H9 (cell line): Measurements from ENCODE around the gene DES. TPM values are rescaled to one million over a fixed set of nuclear protein-coding genes. Genes with fewer than 3 reads are reported as not detected.

ENCODE experiments used
- DNase-seq: peaks from one replicate; pipeline ENCODE4 v3.0.0-alpha.2; 2017
- H2AFZ ChIP-seq: one replicate; pipeline ENCODE4 v1.6.1; 2013; ENCODE audit warnings: mild to moderate bottlenecking, low read length, control low read depth, moderate library complexity
- H2AK5ac ChIP-seq: 2 replicates; pipeline ENCODE4 v1.6.1; 2013; ENCODE audit warnings: low read length, control low read depth, mixed read lengths; ENCODE audit not compliant: insufficient read length
- H2BK120ac ChIP-seq: one replicate; pipeline ENCODE4 v1.6.1; 2013; ENCODE audit warnings: low read depth, mild to moderate bottlenecking, low read length, control low read depth, inconsistent platforms; ENCODE audit not compliant: poor library complexity, severe bottlenecking
- H2BK12ac ChIP-seq: 2 replicates; pipeline ENCODE4 v1.6.1; 2013; ENCODE audit warnings: low read length, control low read depth, mixed read lengths, low read depth; ENCODE audit not compliant: insufficient read length
- H2BK15ac ChIP-seq: 2 replicates; pipeline ENCODE4 v1.6.1; 2013; ENCODE audit warnings: low read depth, low read length, control low read depth
- H2BK20ac ChIP-seq: one replicate; pipeline ENCODE4 v1.6.1; 2013; ENCODE audit warnings: low read depth, mild to moderate bottlenecking, low read length, control low read depth, inconsistent platforms; ENCODE audit not compliant: poor library complexity, severe bottlenecking
- H2BK5ac ChIP-seq: 2 replicates; pipeline ENCODE4 v1.6.1; 2013; ENCODE audit warnings: low read length, control low read depth, mixed read lengths; ENCODE audit not compliant: insufficient read length
- H3K14ac ChIP-seq: 2 replicates; pipeline ENCODE4 v1.6.1; 2013; ENCODE audit warnings: low read length, control low read depth; ENCODE audit not compliant: insufficient read depth
- H3K18ac ChIP-seq: 2 replicates; pipeline ENCODE4 v1.6.1; 2013; ENCODE audit warnings: low read depth, mild to moderate bottlenecking, mixed read lengths, low read length, control low read depth; ENCODE audit not compliant: insufficient read length
- H3K23ac ChIP-seq: 2 replicates; pipeline ENCODE4 v1.6.1; 2013; ENCODE audit warnings: low read length, control low read depth, mixed read lengths, low read depth; ENCODE audit not compliant: insufficient read length
- H3K23me2 ChIP-seq: 2 replicates; pipeline ENCODE4 v1.6.1; 2013; ENCODE audit warnings: low read depth, mild to moderate bottlenecking, mixed read lengths, low read length, control low read depth; ENCODE audit not compliant: insufficient read length, poor library complexity, severe bottlenecking
- H3K27ac ChIP-seq: 2 replicates; pipeline ENCODE4 v1.5.1; 2013; ENCODE audit warnings: low read length, control low read depth, mixed read lengths, low read depth; ENCODE audit not compliant: insufficient read length
- H3K27me3 ChIP-seq: 2 replicates; pipeline ENCODE4 v1.6.1; 2013; ENCODE audit warnings: low read length, control low read depth, inconsistent platforms; ENCODE audit not compliant: insufficient read depth
- H3K4ac ChIP-seq: 2 replicates; pipeline ENCODE4 v1.6.1; 2013; ENCODE audit warnings: low read depth, mild to moderate bottlenecking, control low read depth, inconsistent platforms, low read length, moderate library complexity
- H3K4me1 ChIP-seq: 2 replicates; pipeline ENCODE4 v1.6.1; 2013; ENCODE audit warnings: low read length, control low read depth, inconsistent platforms; ENCODE audit not compliant: insufficient read depth
- H3K4me2 ChIP-seq: 2 replicates; pipeline ENCODE4 v1.6.1; 2013; ENCODE audit warnings: low read length, control low read depth, mixed read lengths; ENCODE audit not compliant: insufficient read length, insufficient read depth
- H3K56ac ChIP-seq: 2 replicates; pipeline ENCODE4 v1.6.1; 2013; ENCODE audit warnings: low read depth, mild to moderate bottlenecking, mixed read lengths, low read length, control low read depth; ENCODE audit not compliant: insufficient read length
- H3K79me1 ChIP-seq: 2 replicates; pipeline ENCODE4 v1.6.1; 2013; ENCODE audit warnings: low read depth, mild to moderate bottlenecking, moderate library complexity, low read length, control low read depth, inconsistent platforms; ENCODE audit not compliant: insufficient read depth, poor library complexity, severe bottlenecking
- H3K79me2 ChIP-seq: 2 replicates; pipeline ENCODE4 v1.6.1; 2013; ENCODE audit warnings: low read length, control low read depth, inconsistent platforms; ENCODE audit not compliant: insufficient read depth
- H3K9ac ChIP-seq: 2 replicates; pipeline ENCODE4 v1.6.1; 2013; ENCODE audit warnings: low read length, control low read depth, mixed read lengths; ENCODE audit not compliant: insufficient read length; ENCODE audit errors: extremely low read depth
- H3K9me3 ChIP-seq: one replicate; pipeline ENCODE4 v1.6.1; 2013; ENCODE audit warnings: low read depth, low read length, inconsistent platforms; ENCODE audit not compliant: control insufficient read depth
- H3T11ph ChIP-seq: one replicate; pipeline ENCODE4 v1.6.1; 2013; ENCODE audit warnings: mild to moderate bottlenecking, low read length, control low read depth, inconsistent platforms
- H4K20me1 ChIP-seq: one replicate; pipeline ENCODE4 v1.6.1; 2013; ENCODE audit not compliant: control insufficient read depth, insufficient read length, insufficient read depth
- H4K5ac ChIP-seq: 2 replicates; pipeline ENCODE4 v1.6.1; 2013; ENCODE audit warnings: low read depth, mild to moderate bottlenecking, mixed read lengths, low read length, control low read depth; ENCODE audit not compliant: insufficient read length
- H4K8ac ChIP-seq: replicated peaks from 2 replicates; pipeline ENCODE4 v1.6.1; 2013; ENCODE audit warnings: low read length, control low read depth, mixed read lengths, low read depth; ENCODE audit not compliant: insufficient read length
- H4K91ac ChIP-seq: 2 replicates; pipeline ENCODE4 v1.6.1; 2013; ENCODE audit warnings: low read depth, mild to moderate bottlenecking, moderate library complexity, mixed read lengths, low read length, control low read depth; ENCODE audit not compliant: insufficient read length
- H3K27ac Mint-ChIP-seq, 3 experiments: 2 replicates in 2 of 3; 3 replicates in 1 of 3; pipeline ENCODE4 v1.8.0; 2020 to 2021; ENCODE audit warnings: mixed read lengths in 3 of 3, mild to moderate bottlenecking in 1 of 3, moderate library complexity in 1 of 3
- H3K27me3 Mint-ChIP-seq: 2 replicates; pipeline ENCODE4 v1.8.0; 2021; ENCODE audit warnings: low read depth, mild to moderate bottlenecking, moderate library complexity, mixed read lengths
- H3K36me3 Mint-ChIP-seq, 3 experiments: 2 replicates in 2 of 3; 3 replicates in 1 of 3; pipeline ENCODE4 v1.8.0; 2020 to 2021; ENCODE audit warnings: low read depth in 3 of 3, mixed read lengths in 3 of 3; ENCODE audit not compliant: insufficient read depth in 1 of 3
- H3K4me1 Mint-ChIP-seq, 2 experiments: 2 replicates each; pipeline ENCODE4 v1.8.0; 2020; ENCODE audit warnings: mixed read lengths in 2 of 2
- H3K4me3 Mint-ChIP-seq, 2 experiments: 2 replicates in 1 of 2; 3 replicates in 1 of 2; pipeline ENCODE4 v1.8.0; 2020 to 2021; ENCODE audit warnings: mild to moderate bottlenecking in 2 of 2, mixed read lengths in 2 of 2, moderate library complexity in 1 of 2
- H3K9me3 Mint-ChIP-seq, 2 experiments: 2 replicates in 1 of 2; 3 replicates in 1 of 2; pipeline ENCODE4 v1.8.0; 2020; ENCODE audit warnings: mild to moderate bottlenecking in 2 of 2, mixed read lengths in 2 of 2, moderate library complexity in 1 of 2
- CTCF ChIP-seq: fragments of 200-600 bp; sonication (generic); conservative IDR thresholded peaks from 3 replicates; pipeline ENCODE4 v1.8.0; 2021; ENCODE audit warnings: antibody characterized with exemption, mild to moderate bottlenecking
- WGBS: extraction: QIAGEN DNeasy Blood & Tissue Kit; methylation state at CpG from one replicate; pipeline ENCODE4 v1.1.7; 2013; ENCODE audit warnings: missing lambda C conversion rate, low lambda C conversion rate, mixed read lengths; ENCODE audit not compliant: insufficient read length; ENCODE audit errors: extremely low coverage; 5-methylcytosine and 5-hydroxymethylcytosine counted together
- total RNA-seq: library from RNA; stranded (reverse); gene quantifications from 2 replicates; pipeline ENCODE4 v1.2.1, GENCODE V29; 2021

The DES gene
- total RNA-seq, 1 experiment from 2014 or later = 4.6 TPM

- peak; percentile 90 for DNase-seq
- no peak for TF ChIP-seq CTCF
- Histone ChIP-seq H4K91ac (no peak within 1 kb of the TSS), H2BK5ac (no peak within 1 kb of the TSS), H3K56ac (no peak within 1 kb of the TSS), H3K27ac (no peak within 1 kb of the TSS), H3K18ac (peak within 1 kb of the TSS; percentile 93), H3K79me2 (no peaks in the 10 kb centered on the region), H4K5ac (no peak within 1 kb of the TSS), H3K23me2 (peaks cover 7% of the 10 kb centered on the region), H3K9me3 (no peaks in the 10 kb centered on the region), H3K14ac (peak within 1 kb of the TSS; percentile 93; the same call in 1 of the 2 replicates), H2AFZ (no peak within 1 kb of the TSS), H2AK5ac (no peak within 1 kb of the TSS), H2BK15ac (no peak within 1 kb of the TSS), H4K8ac (no peak within 1 kb of the TSS), H3K79me1 (no peaks in the 10 kb centered on the region), H3K23ac (no peak within 1 kb of the TSS), H2BK20ac (no peak within 1 kb of the TSS), H3K27me3 (no peaks in the 10 kb centered on the region), H3K4me2 (peak within 1 kb of the TSS; percentile 71), H3T11ph (no peak within 1 kb of the TSS), H4K20me1 (no peaks in the 10 kb centered on the region), H3K9ac (peak within 1 kb of the TSS; percentile 77), H2BK12ac (no peak within 1 kb of the TSS), H3K4ac (no peak within 1 kb of the TSS; the same call in 1 of the 2 replicates), H3K4me1 (no peaks in the 10 kb centered on the region), H2BK120ac (no peak within 1 kb of the TSS)
- peak within 1 kb of the TSS; percentile 95 to 96 for H3K4me3 Mint-ChIP-seq
- H3K4me1 Mint-ChIP-seq = peaks cover 12 to 19% of the 10 kb centered on the region in 2 experiments
- peaks cover 21 to 36% (median 32%) of the 10 kb centered on the region in 3 experiments; a peak in 6 of 7 replicates for H3K36me3 Mint-ChIP-seq
- no CpG with 5 or more reads among the region's 76 CpGs for WGBS
- H3K27ac Mint-ChIP-seq = peak within 1 kb of the TSS; percentile 44 to 98 (median 80); a peak in 6 of 7 replicates
- peaks cover under 1% of the 10 kb centered on the region; the same call in 1 of the 2 replicates for H3K27me3 Mint-ChIP-seq
- no peaks in the 10 kb centered on the region; a peak in 1 of 5 replicates for H3K9me3 Mint-ChIP-seq
Measured at GRCh38 chr2:219387306-219388120, 30.7 kb upstream of the DES start, which contains the start of gene DNPEP. DNPEP (minus strand) TSS chr2:219387912; CDS start chr2:219387794, 118 bp downstream.
